Measurements from ENCODE around the gene PARP15.

The PARP15 gene

DNA sequence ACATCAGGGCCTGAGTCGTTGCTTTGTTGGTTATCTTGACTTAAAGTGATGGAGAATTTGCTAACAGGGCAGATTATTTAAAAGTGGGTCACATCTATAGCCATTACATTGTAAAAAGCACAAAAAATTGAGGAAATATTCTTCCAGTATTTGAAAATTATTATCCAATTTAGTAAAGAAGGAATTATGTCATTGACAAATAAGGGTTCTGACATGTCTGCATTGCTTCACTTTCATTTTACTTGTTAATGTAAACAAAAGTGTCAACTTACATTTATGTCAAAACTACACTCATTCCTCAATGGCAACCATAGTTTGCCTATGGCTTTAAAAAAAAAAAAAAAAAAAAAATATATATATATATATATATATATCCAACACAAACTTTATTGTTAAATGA is 99.8 kb downstream of the PARP15 start:
- no peak for DNase-seq (ENCODE audit: low spot score)
- in situ Hi-C loops (cut with MboI; ENCODE audit: low sequenced_read_pairs, unreplicated experiment), result loop anchor here (5.0 kb wide), 1 partner anchor 120 kb away; no protein-coding TSS in a partner anchor
- TF ChIP-seq, protein P1, sequence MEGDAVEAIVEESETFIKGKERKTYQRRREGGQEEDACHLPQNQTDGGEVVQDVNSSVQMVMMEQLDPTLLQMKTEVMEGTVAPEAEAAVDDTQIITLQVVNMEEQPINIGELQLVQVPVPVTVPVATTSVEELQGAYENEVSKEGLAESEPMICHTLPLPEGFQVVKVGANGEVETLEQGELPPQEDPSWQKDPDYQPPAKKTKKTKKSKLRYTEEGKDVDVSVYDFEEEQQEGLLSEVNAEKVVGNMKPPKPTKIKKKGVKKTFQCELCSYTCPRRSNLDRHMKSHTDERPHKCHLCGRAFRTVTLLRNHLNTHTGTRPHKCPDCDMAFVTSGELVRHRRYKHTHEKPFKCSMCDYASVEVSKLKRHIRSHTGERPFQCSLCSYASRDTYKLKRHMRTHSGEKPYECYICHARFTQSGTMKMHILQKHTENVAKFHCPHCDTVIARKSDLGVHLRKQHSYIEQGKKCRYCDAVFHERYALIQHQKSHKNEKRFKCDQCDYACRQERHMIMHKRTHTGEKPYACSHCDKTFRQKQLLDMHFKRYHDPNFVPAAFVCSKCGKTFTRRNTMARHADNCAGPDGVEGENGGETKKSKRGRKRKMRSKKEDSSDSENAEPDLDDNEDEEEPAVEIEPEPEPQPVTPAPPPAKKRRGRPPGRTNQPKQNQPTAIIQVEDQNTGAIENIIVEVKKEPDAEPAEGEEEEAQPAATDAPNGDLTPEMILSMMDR (IDR thresholded peaks at IDR 0.05; ENCODE audit: borderline replicate concordance, control extremely low read depth, extremely low read depth, insufficient read depth, missing control alignments), result no peak

DNA sequence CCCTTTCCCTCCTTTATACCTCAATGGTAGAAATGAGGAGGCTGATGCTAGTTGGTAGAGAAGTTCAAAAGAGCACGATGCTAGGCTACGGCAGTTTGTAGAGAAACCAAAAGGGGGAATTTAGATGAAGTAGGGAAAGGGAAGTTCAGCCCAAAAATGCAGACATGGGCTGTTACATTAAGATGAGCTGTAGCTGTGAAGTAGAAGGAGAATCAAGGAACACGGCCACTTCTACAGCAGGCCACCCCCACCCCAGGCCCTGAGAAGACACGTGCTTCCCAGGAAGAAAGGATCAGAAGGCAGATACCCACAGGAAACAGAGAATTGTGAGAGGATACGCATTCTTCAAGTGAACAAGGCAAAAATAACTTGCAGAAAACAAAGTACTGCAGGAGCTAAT is 101.1 kb downstream of the PARP15 start:
- no peak for DNase-seq (ENCODE audit: low spot score)
- in situ Hi-C loops (cut with MboI; ENCODE audit: low sequenced_read_pairs, unreplicated experiment), result loop anchor here (5.0 kb wide), 1 partner anchor 121 kb away; no protein-coding TSS in a partner anchor
- TF ChIP-seq, protein P1 (IDR thresholded peaks at IDR 0.05; ENCODE audit: borderline replicate concordance, control extremely low read depth, extremely low read depth, insufficient read depth, missing control alignments), result no peak

GRCh38 chr3:122679085-122679881 is 101.8 kb downstream of the PARP15 start:
- TF ChIP-seq, protein P1 (IDR thresholded peaks at IDR 0.05; ENCODE audit: borderline replicate concordance, control extremely low read depth, extremely low read depth, insufficient read depth, missing control alignments), result peak; percentile 81

DNA sequence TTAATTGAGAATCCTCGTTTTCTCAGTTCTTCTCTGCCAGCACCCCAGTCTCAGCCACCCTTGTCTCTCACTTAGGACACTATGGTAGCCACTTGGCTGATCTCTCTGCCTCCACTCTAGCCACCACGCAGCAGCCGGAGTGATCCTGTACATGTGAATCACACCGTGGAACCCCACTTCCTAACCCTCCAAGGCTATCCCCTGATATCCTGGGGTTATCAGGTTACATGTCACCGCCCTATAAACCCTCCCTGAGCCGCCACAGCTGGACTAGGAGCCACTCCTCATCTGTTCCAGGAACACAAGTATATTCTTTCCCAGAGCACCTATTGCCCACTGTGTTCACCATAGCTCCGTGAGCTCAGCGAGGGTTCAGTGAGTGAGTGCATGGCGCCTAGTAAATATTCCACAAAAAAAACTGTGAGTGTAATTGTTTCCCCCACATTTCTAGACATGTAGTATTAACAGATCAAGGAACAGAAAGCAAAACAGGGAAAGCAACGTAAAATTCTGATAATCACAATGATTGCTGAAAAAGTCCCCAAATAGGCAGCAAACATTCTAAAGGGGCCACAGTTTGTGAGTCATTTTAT is 102.5 kb downstream of the PARP15 start:
- TF ChIP-seq, protein P1 (IDR thresholded peaks at IDR 0.05; ENCODE audit: borderline replicate concordance, control extremely low read depth, extremely low read depth, insufficient read depth, missing control alignments), result no peak
- peak; percentile 18 for DNase-seq (ENCODE audit: low spot score)
- in situ Hi-C loops (cut with MboI; ENCODE audit: low sequenced_read_pairs, unreplicated experiment), result loop anchor here (5.0 to 10.0 kb wide), 2 partner anchors 123 to 285 kb away; no protein-coding TSS in a partner anchor

More at GRCh38 chr3:122679085-122679881, 101.8 kb downstream of the PARP15 start:
- in situ Hi-C loops (cut with MboI; ENCODE audit: low sequenced_read_pairs, unreplicated experiment), result loop anchor here (5.0 kb wide), 1 partner anchor 122 kb away; no protein-coding TSS in a partner anchor
- DNase-seq (ENCODE audit: low spot score), result peak; percentile 55

DNA sequence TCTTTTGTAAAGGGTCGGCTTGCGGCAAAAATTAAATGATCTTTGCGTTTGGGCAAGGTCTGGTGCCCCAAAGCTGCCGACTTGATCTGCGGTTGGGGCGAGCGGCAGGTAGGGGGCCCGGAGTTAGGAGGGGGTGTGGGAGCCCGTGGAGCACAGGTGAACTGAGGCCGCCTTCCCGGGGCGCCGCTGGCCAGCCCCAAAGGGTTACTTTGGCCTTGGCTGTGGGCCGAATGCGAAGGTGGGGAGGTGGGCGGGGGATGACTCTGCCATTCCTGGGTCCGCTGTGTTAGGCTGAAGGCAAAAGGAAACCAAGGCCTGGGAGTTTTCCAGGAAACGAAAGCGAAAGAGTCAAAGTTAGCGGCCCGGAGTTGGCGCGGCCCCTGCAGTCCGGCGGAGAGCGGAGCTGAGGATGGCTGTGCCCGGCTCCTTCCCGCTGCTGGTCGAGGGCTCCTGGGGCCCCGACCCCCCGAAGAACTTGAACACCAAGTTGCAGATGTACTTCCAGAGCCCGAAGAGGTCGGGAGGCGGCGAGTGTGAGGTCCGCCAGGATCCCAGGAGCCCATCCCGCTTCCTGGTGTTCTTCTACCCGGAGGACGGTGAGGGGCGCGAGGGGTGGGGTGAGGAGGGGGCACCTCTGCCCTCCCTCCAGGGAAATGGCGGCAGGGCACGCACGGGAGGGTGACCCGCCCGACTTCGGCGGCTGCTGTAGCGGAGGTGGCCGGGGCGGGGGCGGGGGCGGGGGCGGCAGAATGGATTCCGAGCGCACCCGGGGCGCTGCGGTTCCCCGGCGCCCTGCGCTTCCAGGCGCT is 103.2 kb downstream of the PARP15 start, which contains the start of gene PARP14:
TSS of gene PARP14 (plus strand) at position 365 of the 809 bp plus-strand sequence. CDS start at position 410, 45 bp downstream.
- peak; percentile 79 for DNase-seq (ENCODE audit: low spot score)
- TF ChIP-seq, protein P1 (IDR thresholded peaks at IDR 0.05; ENCODE audit: borderline replicate concordance, control extremely low read depth, extremely low read depth, insufficient read depth, missing control alignments), result no peak
- in situ Hi-C loops (cut with MboI; ENCODE audit: low sequenced_read_pairs, unreplicated experiment), result loop anchor here (10.0 kb wide), 1 partner anchor 286 kb away; no protein-coding TSS in a partner anchor

Measured in GM13976 (cell line).